BE2C (cell line): Measurements from ENCODE around the gene TEX29.

Source experiments
- DNase-seq: peaks from one replicate; pipeline ENCODE4 v3.0.0-alpha.2; 2020
- H3K27me3 ChIP-seq: fragments of 250-450 bp; sonication (Bioruptor Pico); 2 replicates; pipeline ENCODE4 v1.5.1; 2020; ENCODE audit warnings: mild to moderate bottlenecking
- H3K36me3 ChIP-seq: fragments of 250-450 bp; sonication (Bioruptor Pico); 2 replicates; pipeline ENCODE4 v1.5.1; 2020; ENCODE audit warnings: mild to moderate bottlenecking
- H3K4me1 ChIP-seq: fragments of 250-450 bp; sonication (Bioruptor Pico); 2 replicates; pipeline ENCODE4 v1.5.1; 2020
- H3K4me3 ChIP-seq: 2 replicates; pipeline ENCODE4 v1.5.1; 2011; ENCODE audit warnings: low read depth, low read length
- H3K9me3 ChIP-seq: fragments of 250-450 bp; sonication (Bioruptor Pico); 2 replicates; pipeline ENCODE4 v1.5.1; 2020
- CTCF ChIP-seq: IDR thresholded peaks from 2 replicates; pipeline ENCODE4 v1.5.1; 2012; ENCODE audit warnings: mild to moderate bottlenecking, low read depth, low read length

Gene TEX29

GRCh38 chr13:111316161-111316730, 4.2 kb upstream of the TEX29 start:
- H3K9me3 ChIP-seq, result no peaks in the 10 kb centered on the region; the same call in 1 of the 2 replicates
- H3K36me3 ChIP-seq, result no peaks in the 10 kb centered on the region
- no peaks in the 10 kb centered on the region for H3K4me1 ChIP-seq
- TF ChIP-seq CTCF, result no peak
- DNase-seq, result no peak
- H3K4me3 ChIP-seq, result no peak overlapping the region
- no peaks in the 10 kb centered on the region for H3K27me3 ChIP-seq

GRCh38 chr13:111317042-111317550, 3.3 kb upstream of the TEX29 start:
- no peaks in the 10 kb centered on the region for H3K4me1 ChIP-seq
- H3K9me3 ChIP-seq, result no peaks in the 10 kb centered on the region; the same call in 1 of the 2 replicates
- DNase-seq, result no peak
- H3K27me3 ChIP-seq, result no peaks in the 10 kb centered on the region
- no peak for TF ChIP-seq CTCF
- H3K4me3 ChIP-seq, result no peak overlapping the region
- H3K36me3 ChIP-seq, result no peaks in the 10 kb centered on the region

GRCh38 chr13:111317571-111318345, 2.7 kb upstream of the TEX29 start:
- Histone ChIP-seq H3K36me3 (no peaks in the 10 kb centered on the region), H3K9me3 (no peaks in the 10 kb centered on the region; the same call in 1 of the 2 replicates), H3K4me1 (no peaks in the 10 kb centered on the region), H3K4me3 (no peak overlapping the region), H3K27me3 (no peaks in the 10 kb centered on the region; the same call in 1 of the 2 replicates)
- no peak for DNase-seq
- no peak for TF ChIP-seq CTCF

GRCh38 chr13:111318386-111318785, 2.1 kb upstream of the TEX29 start:
- Histone ChIP-seq H3K9me3 (no peaks in the 10 kb centered on the region), H3K4me3 (no peak overlapping the region), H3K27me3 (no peaks in the 10 kb centered on the region; the same call in 1 of the 2 replicates), H3K36me3 (no peaks in the 10 kb centered on the region), H3K4me1 (no peaks in the 10 kb centered on the region)
- DNase-seq, result no peak
- TF ChIP-seq CTCF, result no peak

- Histone ChIP-seq H3K9me3 (no peaks in the 10 kb centered on the region), H3K4me3 (no peak overlapping the region), H3K4me1 (no peaks in the 10 kb centered on the region), H3K27me3 (peaks cover 9% of the 10 kb centered on the region), H3K36me3 (no peaks in the 10 kb centered on the region)
- DNase-seq, result no peak
- no peak for TF ChIP-seq CTCF
Measured at GRCh38 chr13:111319521-111319920, 921 bp upstream of the TEX29 start.
